ENCODE results near the gene CHRD.

Gene CHRD

DNA sequence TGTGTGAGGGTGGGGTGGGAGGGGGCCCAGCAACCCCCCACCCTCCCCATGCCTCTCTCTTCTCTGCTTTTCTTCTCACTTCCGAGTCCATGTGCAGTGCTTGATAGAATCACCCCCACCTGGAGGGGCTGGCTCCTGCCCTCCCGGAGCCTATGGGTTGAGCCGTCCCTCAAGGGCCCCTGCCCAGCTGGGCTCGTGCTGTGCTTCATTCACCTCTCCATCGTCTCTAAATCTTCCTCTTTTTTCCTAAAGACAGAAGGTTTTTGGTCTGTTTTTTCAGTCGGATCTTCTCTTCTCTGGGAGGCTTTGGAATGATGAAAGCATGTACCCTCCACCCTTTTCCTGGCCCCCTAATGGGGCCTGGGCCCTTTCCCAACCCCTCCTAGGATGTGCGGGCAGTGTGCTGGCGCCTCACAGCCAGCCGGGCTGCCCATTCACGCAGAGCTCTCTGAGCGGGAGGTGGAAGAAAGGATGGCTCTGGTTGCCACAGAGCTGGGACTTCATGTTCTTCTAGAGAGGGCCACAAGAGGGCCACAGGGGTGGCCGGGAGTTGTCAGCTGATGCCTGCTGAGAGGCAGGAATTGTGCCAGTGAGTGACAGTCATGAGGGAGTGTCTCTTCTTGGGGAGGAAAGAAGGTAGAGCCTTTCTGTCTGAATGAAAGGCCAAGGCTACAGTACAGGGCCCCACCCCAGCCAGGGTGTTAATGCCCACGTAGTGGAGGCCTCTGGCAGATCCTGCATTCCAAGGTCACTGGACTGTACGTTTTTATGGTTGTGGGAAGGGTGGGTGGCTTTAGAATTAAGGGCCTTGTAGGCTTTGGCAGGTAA lies 34.3 kb upstream of the CHRD start:
- in situ Hi-C loops (cut with HindIII; ENCODE audit: low pct_ligation_motif_present, low pct_unique_long_range_greater_than_20kb, low sequenced_read_pairs) = no loop called here
- DNase-seq = peak; percentile 84

DNA sequence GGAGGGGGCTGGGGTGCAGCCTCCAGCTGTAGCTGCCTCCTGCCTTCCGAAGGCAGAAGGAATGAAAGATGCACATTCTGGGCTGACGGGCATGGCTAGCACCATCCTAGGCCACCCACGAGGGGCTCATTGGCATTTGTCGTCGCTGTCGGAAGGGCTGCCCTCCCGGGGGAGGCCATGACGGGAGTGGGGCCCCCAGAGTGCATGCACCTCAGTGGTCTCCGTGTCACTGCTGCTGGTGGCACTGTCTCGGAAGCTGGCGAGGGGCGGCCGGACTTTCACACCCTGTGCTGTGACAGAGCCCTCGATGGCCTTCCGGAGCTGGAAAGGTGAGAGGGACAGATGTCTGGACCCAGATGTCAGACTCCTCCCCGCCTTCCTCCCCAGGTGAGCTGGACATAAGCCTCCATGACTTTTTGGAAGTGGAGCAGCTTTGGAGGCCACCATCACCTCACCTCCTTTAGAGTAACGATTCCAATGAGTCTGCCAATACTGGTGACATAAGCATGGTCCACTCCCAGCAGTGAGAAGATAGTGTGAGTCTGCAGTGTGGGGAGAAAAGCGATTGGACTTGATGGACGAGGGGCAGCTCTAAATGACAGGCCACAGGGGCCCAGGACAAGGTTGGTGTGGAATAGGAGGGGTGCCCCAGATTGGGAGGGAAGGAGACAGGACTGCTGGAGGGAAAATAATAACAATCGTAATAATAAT lies 33.2 kb upstream of the CHRD start:
- in situ Hi-C loops (cut with HindIII; ENCODE audit: low pct_ligation_motif_present, low pct_unique_long_range_greater_than_20kb, low sequenced_read_pairs) = no loop called here
- DNase-seq = no peak

DNA sequence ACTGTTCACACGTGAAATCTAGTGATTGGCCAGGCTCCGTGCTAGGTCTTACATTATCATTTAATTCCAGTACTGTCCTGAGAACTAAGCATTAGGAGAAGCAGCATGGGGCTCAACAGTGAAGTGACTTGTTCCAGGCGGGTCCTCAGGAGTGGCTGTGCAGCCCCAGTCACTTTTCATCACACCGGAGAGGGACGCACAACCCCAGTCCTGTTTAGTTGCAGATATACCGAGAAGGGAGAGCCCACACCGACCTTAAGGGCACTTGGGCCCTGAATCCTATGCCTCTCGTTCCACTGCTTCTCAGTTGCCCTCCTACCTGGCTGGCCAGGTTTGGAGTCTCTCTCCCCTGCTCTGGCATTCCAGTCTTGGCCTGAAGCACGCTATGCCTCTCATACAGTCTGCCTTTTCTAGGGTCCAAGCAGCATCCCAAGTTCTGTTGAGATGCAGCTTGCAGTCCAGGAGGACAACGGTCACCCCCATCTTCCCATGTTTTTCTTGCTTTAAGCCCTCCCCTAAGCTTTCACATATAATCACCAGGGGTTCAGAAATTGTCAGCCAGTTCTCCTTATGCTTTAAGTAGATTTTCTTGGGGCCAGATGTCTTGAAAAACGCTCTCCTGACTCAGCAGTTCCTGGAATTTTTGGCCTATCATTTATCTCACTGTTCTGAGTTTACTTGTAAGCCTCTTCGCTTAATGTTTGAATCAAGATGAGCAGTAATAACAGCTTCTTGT lies 32.4 kb upstream of the CHRD start:
- in situ Hi-C loops (cut with HindIII; ENCODE audit: low pct_ligation_motif_present, low pct_unique_long_range_greater_than_20kb, low sequenced_read_pairs) = no loop called here
- no peak for DNase-seq

DNA sequence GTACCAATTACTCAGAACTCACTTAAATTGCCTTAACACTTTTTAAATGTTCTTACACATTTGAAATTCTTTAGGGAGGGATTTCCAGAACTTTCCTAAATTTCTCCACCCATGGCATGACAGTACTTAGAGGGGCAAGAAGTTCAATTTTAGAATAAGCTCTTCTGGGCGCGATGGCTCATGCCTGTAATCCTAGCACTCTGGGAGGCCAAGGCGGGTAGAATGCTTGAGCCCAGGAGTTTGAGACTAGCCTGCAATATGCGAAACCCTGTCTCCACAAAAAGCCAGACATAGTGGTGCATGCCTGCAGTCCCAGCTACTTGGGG lies 31.8 kb upstream of the CHRD start:
- in situ Hi-C loops (cut with HindIII; ENCODE audit: low pct_ligation_motif_present, low pct_unique_long_range_greater_than_20kb, low sequenced_read_pairs) = no loop called here
- DNase-seq = no peak

DNA sequence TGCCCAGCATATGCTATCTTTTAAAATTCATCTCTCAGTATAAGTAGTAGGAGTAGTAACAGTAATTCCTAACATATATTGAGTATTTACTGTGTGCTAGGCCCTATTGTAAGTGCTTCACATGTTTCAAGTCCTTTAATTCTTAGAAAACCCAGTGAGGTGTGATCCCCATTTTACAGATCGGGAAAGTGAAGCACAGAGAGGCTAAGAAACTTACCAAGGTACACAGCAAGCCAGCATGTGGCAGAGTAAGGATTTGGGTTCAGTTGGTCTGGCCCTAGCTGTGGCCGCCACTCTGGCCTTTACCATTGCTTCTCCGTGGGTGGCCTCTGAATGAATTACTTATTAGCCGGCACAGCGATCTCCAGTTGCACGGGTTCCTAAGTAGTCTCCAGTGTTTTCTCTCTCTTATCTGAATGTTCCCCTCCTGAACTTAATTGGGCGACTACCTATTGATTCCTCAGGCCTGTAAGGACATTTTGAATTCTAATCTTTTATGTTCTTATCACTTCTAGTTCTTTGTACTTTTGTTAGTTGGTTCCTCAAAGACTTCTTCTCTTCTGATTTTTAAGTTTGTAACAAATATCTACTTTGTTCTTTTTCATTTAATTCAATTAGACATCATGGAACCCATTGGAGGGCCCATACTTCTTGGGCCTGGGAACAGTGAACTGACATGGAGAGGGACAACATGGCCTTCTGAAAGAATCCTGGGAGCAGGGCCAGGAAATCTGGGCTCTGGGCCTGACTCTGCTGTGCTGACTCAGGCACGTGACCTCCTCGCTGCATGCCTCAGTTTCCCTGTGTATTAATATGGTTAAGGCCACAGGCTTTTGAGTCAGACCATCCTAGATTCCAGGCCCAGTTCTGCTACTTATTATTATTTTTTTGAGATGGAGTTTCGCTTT lies 30.0 kb upstream of the CHRD start:
- in situ Hi-C loops (cut with HindIII; ENCODE audit: low pct_ligation_motif_present, low pct_unique_long_range_greater_than_20kb, low sequenced_read_pairs) = loop anchor here (25.0 kb wide), 1 partner anchor 187 kb away; no protein-coding TSS in a partner anchor
- peak; percentile 45 for DNase-seq

DNA sequence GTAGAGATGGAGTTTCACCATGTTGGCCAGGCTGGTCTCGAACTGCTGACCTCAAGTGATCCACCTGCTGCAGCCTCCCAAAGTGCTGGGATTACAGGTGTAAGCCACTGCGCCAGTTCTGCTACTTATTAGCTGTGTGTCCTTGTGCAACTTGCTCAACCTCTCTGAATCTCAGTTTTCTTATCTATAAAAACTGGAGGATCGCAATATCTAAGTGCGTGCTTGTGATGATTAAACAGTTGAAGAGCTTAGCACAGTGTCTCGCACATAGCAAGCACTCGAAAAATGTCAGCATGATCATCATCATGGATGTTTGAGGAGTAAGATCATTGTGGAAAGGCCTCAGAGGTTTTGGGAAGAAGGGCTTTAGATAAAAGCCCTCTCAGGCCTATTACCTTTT lies 29.2 kb upstream of the CHRD start:
- DNase-seq = no peak
- in situ Hi-C loops (cut with HindIII; ENCODE audit: low pct_ligation_motif_present, low pct_unique_long_range_greater_than_20kb, low sequenced_read_pairs) = loop anchor here (25.0 kb wide), 1 partner anchor 187 kb away; no protein-coding TSS in a partner anchor

DNA sequence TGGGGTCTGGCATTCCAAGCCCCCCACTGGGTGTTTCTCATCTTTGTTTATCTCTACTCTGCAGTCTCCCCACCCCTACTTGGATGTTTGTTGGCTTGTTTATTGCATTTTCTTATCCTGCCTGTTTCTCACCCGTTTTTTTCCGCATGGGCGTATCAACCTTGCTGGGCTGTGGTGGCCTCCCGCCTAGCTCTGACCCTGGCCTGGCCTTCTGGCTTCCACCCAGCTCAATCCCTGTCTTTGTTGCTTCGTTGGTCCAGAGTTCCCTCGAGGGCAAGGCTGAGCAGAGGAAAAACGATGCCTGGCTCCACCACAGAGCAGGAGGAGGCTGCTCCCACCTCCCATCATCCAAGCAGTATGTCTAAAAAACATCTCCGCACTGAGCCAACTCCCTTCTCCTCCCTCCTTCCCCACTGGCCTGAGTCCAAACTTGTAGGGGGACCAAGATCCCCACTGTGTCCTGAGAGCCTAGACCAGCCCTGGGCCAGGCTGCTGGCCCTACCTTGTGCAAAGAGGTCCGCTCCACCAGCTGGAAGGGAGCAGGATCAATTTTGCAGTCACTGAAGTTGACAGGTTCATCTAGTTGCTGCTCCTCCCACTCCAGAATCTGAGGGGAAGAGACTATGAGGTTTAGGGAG lies 28.2 kb upstream of the CHRD start:
- DNase-seq = no peak
- in situ Hi-C loops (cut with HindIII; ENCODE audit: low pct_ligation_motif_present, low pct_unique_long_range_greater_than_20kb, low sequenced_read_pairs) = loop anchor here (25.0 kb wide), 1 partner anchor 186 kb away; no protein-coding TSS in a partner anchor

DNA sequence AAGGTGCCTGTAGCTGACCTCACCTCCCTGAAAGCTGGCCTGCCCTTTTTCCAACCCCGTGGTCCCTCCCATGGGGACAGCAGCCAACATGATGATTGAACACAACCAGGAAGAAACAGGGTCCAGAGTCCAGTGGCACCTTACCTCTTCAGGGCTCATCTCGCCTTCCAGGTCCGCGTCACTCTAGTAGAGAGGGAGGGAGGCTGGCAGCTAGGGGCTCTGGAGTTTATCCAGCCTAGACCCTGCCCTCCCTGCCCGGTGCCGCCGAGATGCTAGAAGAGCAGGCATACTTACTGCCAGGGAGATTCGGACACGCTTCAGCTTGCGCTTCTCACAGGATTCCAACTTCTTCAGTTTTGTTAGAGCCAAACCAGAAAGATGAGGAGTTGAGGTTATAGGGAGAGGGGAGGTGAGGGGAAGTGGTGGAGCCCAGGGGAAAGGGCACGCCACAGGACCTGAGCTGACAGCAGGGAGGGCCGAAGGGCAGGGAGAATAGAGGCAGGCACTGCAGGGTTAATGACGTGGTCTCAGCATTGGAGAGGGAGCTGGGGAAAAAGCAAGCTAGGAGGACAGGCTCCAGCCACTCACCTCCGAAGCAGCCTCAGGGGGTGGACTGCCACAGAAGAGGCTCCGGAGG lies 27.6 kb upstream of the CHRD start:
- no peak for DNase-seq
- in situ Hi-C loops (cut with HindIII; ENCODE audit: low pct_ligation_motif_present, low pct_unique_long_range_greater_than_20kb, low sequenced_read_pairs) = loop anchor here (25.0 kb wide), 1 partner anchor 185 kb away; no protein-coding TSS in a partner anchor

DNA sequence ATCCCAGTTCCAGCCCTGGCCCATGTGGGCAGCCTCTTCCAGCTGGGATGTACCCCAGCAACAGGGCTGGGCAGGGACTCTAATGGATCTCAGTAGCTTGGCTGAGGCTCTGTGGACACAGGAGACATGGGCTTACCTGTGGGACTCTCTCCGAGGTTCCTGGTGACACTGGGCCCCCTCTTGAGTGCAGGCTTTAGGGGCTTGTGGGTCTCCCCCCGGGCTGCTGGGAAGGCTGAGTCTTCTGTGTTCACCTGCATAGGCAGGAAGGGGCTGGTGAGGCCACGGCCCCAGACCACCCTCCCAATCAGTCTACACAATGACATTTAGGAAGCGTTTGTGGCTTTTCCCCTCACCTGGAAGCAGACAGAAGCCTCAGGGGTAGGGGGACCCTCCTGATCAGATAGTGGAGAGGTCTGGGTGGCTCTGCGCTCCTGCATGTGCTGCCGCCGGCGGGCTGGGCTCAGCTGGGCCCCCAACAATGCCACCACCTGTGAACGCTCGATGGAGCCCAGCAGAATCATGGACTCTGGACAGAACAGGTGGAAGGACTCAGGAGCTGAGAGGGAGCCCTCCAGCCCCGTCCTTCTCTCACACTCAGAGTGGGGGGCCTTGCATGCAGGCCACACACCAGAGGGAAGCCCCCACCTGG lies 26.8 kb upstream of the CHRD start:
- in situ Hi-C loops (cut with HindIII; ENCODE audit: low pct_ligation_motif_present, low pct_unique_long_range_greater_than_20kb, low sequenced_read_pairs) = loop anchor here (25.0 kb wide), 1 partner anchor 184 kb away; no protein-coding TSS in a partner anchor
- DNase-seq = no peak

DNA sequence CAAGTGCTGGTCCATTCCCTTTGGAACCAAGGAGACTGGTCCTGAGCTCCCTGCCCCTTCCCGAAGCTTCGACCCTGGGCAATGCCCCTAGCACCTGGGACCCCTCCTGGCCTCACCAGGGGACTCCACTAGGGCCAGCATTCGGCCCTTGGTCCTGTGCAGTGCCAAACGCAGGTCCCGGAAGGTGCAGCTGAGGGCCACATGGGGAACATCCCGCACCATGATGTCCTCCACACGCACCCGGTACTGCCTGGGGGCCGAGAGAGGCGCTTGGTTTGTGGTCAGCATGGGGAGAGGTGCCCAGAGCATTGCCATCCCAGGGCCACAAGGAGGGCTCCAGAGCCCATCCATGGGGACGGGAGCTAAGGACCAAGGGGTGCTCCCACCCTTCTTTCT lies 26.3 kb upstream of the CHRD start:
- DNase-seq = no peak
- in situ Hi-C loops (cut with HindIII; ENCODE audit: low pct_ligation_motif_present, low pct_unique_long_range_greater_than_20kb, low sequenced_read_pairs) = loop anchor here (25.0 kb wide), 1 partner anchor 184 kb away; no protein-coding TSS in a partner anchor

DNA sequence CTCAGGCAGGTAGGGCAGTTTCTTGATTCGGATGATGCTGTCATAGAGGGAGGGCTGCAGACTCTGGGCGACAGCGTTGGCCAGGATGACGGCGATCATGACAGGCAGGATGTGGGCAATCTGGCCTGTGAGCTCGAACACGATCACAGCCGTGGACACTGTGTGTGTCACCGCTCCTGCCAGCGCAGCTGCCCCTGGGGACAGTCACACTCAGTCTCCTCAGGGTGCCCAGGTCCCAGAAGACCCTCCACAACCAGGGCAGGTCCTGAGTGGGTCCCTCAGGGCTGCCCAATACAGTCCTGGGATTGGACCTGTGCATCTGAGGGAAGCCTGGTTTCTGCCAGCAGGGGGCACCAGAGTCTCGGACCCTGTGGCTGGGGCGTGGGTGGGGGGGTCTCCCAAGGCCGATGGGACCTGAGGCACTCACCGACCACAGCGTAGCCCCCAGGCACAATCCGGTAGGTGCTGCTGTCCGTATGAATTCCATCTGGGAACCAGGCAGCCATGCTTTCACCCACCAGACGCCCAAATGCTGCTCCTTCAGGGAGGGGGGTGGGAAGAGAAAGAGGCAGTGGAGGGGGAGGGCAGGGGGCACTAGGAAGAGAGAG lies 25.6 kb upstream of the CHRD start:
- peak; percentile 40 for DNase-seq
- in situ Hi-C loops (cut with HindIII; ENCODE audit: low pct_ligation_motif_present, low pct_unique_long_range_greater_than_20kb, low sequenced_read_pairs) = loop anchor here (25.0 kb wide), 1 partner anchor 183 kb away; no protein-coding TSS in a partner anchor

DNA sequence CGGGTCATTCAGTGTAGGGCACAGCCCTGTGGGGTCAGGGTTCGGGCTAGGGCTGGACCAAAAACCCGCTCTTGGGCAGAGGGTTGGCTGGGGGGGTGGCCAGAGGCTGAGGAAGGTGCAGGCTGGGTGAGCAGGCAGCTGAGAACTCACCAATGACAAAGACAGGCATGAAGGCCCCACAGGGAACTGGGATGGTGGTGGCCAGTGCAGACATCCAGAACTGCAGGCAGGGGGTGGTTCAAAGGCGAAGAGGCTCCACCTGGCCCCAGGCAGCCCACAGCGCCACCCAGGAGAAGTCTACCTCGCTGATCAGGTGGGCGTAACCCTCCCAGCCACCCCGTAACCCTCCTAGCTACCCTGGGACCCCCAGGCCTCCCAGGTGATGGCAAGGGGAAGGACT lies 25.1 kb upstream of the CHRD start:
- in situ Hi-C loops (cut with HindIII; ENCODE audit: low pct_ligation_motif_present, low pct_unique_long_range_greater_than_20kb, low sequenced_read_pairs) = loop anchor here (25.0 kb wide), 1 partner anchor 183 kb away; no protein-coding TSS in a partner anchor

DNA sequence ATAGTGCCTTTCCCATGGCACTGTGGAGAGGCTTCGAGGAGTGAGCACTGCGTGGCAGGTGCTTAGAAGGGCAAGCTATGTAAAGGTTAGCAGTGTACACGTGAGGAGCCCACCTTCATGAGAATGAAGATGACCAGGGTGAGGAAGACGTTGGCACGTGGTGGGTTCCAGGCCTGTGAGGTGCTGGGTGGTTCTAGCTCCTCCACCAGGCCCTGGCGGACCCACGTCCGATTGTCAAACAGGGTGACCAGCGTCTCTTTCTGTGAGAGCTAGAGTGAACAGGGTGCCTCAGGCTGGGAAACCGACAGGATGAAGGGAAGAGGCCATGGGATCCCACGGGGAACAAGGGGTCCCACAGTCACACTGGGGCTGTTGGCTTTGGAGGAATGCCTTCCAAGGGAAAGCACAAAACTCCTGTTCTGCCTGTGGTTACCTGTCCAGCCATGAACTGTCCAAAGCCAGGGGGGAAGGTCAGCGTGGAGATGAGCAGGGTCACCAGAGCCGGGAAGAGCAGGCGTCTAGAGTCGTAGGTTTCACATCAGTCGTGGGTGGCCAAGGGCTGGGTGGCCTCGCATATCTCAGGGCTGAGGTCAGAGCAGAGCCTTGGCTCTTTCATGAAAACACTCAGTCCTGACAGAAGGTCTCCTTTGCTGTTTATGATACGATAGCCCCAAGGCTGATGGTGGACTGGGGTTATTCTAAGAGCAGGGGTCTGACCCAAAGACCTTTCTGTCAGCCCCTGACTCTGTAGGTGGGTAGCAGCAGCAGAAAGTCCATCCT lies 24.4 kb upstream of the CHRD start:
- in situ Hi-C loops (cut with HindIII; ENCODE audit: low pct_ligation_motif_present, low pct_unique_long_range_greater_than_20kb, low sequenced_read_pairs) = loop anchor here (25.0 kb wide), 1 partner anchor 182 kb away; no protein-coding TSS in a partner anchor
- no peak for DNase-seq

More for the DNA sequence above, 25.1 kb upstream of the CHRD start:
- DNase-seq = no peak

DNA sequence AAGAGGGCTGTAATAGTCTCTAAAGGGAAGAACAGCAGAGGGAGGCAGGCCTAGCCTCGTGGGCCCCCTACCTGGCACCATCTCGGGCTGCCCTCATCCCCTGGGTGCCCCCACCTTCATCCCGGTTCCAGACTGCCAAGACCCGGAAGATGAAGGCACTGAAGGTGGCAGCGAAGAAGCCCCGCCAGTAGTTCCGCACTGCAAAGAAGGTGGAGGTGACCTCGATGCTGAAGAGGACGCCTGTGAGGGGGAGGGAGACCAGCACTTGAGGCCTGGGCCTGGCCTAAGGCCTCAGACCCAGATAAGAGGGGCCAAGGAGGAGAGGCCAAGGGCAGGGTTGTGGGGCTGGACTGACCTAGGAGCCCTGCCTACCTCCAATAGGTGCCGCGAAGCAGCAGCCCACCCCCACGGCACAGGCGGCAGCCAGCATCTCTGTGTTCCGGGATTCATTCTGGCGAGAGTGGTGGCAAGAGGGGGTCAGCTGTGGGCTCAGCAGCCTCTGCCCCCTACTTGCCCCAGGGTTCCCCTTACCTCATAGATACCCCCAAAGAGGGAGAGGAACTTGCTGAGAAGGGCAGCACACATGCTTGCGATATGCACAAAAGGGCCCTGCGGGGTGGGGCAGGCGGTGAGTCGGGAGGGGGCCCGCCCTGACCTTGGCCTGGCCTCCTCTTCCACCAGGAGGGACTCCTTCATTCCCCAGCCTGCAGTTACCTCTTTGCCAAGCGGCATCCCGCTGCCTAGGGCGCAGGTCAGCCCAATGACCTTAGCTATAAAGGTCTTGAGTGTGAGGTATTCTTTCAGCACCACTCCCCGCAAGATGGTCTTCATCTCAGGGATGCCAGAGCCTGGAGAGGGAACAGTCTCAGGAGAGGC lies 22.4 kb upstream of the CHRD start:
- DNase-seq = no peak
- in situ Hi-C loops (cut with HindIII; ENCODE audit: low pct_ligation_motif_present, low pct_unique_long_range_greater_than_20kb, low sequenced_read_pairs) = loop anchor here (25.0 kb wide), 1 partner anchor 180 kb away; no protein-coding TSS in a partner anchor

Data from ACHN (cell line).